ENCODE results near the gene SLC13A2. TPM values are rescaled to one million over a fixed set of nuclear protein-coding genes. Genes with fewer than 3 reads are reported as not detected.

SLC13A2 gene
- total and polyA plus RNA-seq, 9 of the 15 experiments (the other 6 are each of a cell fraction or from before 2014, with no cell fraction given) = 0.13 TPM; not detected in 8

DNA sequence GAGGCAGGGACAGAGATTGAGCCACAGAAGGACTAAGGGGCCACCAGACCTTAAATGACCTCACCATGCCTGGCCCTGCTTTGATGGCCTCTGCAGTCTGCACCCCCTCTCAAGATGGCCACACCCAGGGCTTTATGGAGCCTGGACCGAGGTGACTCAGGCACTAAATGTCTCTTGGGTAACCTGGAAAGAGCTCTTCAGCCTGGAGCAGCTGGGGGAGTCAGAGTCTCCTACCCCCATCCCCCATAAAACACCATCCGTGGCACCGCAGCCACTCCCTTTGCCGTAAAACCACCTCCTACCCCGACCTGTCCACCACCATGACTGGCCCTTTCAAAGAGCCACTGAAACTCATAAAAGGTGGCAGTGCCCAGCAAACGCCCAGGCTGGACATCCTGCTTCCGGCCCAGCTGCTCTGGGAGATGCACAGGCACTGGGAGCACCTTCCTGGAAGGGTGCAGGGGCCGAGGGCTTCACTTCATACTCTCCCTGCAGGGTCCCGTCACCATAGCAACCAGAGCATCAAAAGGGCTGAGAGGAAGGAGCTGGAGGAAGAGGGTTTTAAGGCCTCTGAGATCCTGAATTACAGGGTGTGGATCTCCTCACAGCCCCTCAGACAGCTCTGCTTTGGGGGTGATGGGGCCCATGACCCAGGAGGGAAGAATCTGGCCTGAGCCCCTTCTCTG is 55.0 kb downstream of the SLC13A2 start (continued):
- TF ChIP-seq RCOR1 (IDR thresholded peaks at IDR 0.05; ENCODE audit: borderline replicate concordance in 1 of 2, low read depth in 2 of 2, low read length in 2 of 2) = no peak
- TF ChIP-seq BACH1 (tag; IDR thresholded peaks at IDR 0.05) = no peak
- 0 out of 2 replicates have a peak, but pooled peaks have one; percentile 32 for TF ChIP-seq JUND (IDR thresholded peaks at IDR 0.05; ENCODE audit: borderline replicate concordance, low read depth, low read length)
- TF ChIP-seq JUND (tag; IDR thresholded peaks at IDR 0.05; ENCODE audit: borderline replicate concordance, low read depth, low read length) = no peak

- Histone ChIP-seq H3K27me3 (ENCODE audit: control insufficient read depth in 2 of 2, insufficient read depth in 2 of 2, low read length in 2 of 2) (peaks cover 5 to 16% of the 10 kb centered on the region in 2 experiments; a peak in 2 of 5 replicates), H3K4me2 (ENCODE audit: insufficient read depth, low read length) (no peak overlapping the region), H3K36me3 (ENCODE audit: control insufficient read depth, insufficient read depth, low read length) (no peaks in the 10 kb centered on the region), H3K4me1 (replicated peaks in 1 of 2; ENCODE audit: control insufficient read depth in 2 of 2, insufficient read depth in 2 of 2, low read length in 2 of 2) (peaks cover 29 to 45% of the 10 kb centered on the region in 2 experiments; a peak in 4 of 5 replicates), H3K9me3 (replicated peaks; ENCODE audit: control insufficient read depth, insufficient read depth, low read depth, low read length) (peaks cover 8% of the 10 kb centered on the region), H3K9me1 (ENCODE audit: control insufficient read depth, insufficient read depth, low read length) (no peaks in the 10 kb centered on the region), H4K20me1 (replicated peaks; ENCODE audit: control insufficient read depth, insufficient read depth, low read length) (0 out of 2 replicates have a peak, but pooled peaks cover 5% of the 10 kb centered on the region), H3K27ac (ENCODE audit: extremely low read depth, low read depth, low read length) (no peak overlapping the region), H3K79me2 (ENCODE audit: control insufficient read depth, insufficient read depth, low read length) (no peaks in the 10 kb centered on the region), H2AFZ (ENCODE audit: low read depth, low read length) (no peak overlapping the region), H3K4me3 (no peak overlapping the region), H3K9ac (ENCODE audit: insufficient read depth in 1 of 2, low read depth in 2 of 2, low read length in 2 of 2) (no peak overlapping the region)
- FAIRE-seq (no peak), DNase-seq (ENCODE audit: extremely low read depth in 1 of 4, low spot score in 3 of 4) (no peak), ATAC-seq (no peak)
- intact Hi-C loops (cut with micrococcal nuclease) (no loop called here), in situ Hi-C loops (cut with MboI) (no loop called here)
- 3% methylated on average over 3 of the region's 3 CpGs for WGBS (ENCODE audit: insufficient coverage, low coverage, missing lambda C conversion rate)
- ChIA-PET CTCF (ENCODE audit: low intra/inter-chr PET ratio) (no interaction called here), POLR2A (interaction anchor here (0.7 to 1.3 kb wide), 3 partner anchors 9 to 17 kb away, joined by 3 to 5 read pairs (median 3); no protein-coding TSS in a partner anchor)
- no peak for TF ChIP-seq EWSR1 (IDR thresholded peaks at IDR 0.05; ENCODE audit: borderline replicate concordance, low read depth, partially characterized antibody)
- TF ChIP-seq ATF1 (CRISPR knock-in tag; IDR thresholded peaks at IDR 0.05) = no peak
- no peak for TF ChIP-seq ATF1 (tag; IDR thresholded peaks at IDR 0.05)
- no peak for TF ChIP-seq NRF1 (conservative IDR thresholded peaks at IDR 0.05 in 1 of 2, IDR thresholded peaks at IDR 0.05 in 1 of 2)
- TF ChIP-seq NBN (IDR thresholded peaks at IDR 0.05; ENCODE audit: low read depth) = no peak
- no peak for TF ChIP-seq ZFX (CRISPR knock-in tag; IDR thresholded peaks at IDR 0.05)
- no TSS peak for BruUV-seq (replicated peaks)
Measured at GRCh38 chr17:28529013-28529400, 55.6 kb downstream of the SLC13A2 start.
